Esophagus squamous epithelium (tissue), 5 donors: ENCODE measurements around the gene PRKAR1B. TPM values are rescaled to one million over a fixed set of nuclear protein-coding genes. Genes with fewer than 3 reads are reported as not detected.
"Not testable (repeated sequence)": the region's sequence is repeated elsewhere in the genome, so short reads cannot be mapped to it uniquely, and the experiment has no call there.

Source experiments
- DNase-seq: peaks from one replicate; lab custom pipeline; 2025; lab: John Stamatoyannopoulos, UW
- H3K27ac ChIP-seq, 4 donors: fragments of 200-600 bp; sonication (generic); one replicate each; pipeline ENCODE4 v1.5.1; 2016 to 2019; ENCODE audit warnings: mild to moderate bottlenecking in 1 of 4
- H3K27me3 ChIP-seq, 4 donors: fragments of 200-600 bp; sonication (generic); 1 replicate in 3 of 4; 2 replicates in 1 of 4; pipeline versions ENCODE4 v1.5.1 to v1.6.0; 2017 to 2021; ENCODE audit warnings: antibody characterized with exemption in 1 of 4
- H3K36me3 ChIP-seq, 3 donors: fragments of 200-600 bp; sonication (generic); one replicate each; pipeline ENCODE4 v1.5.1; 2016 to 2019
- H3K4me1 ChIP-seq, 3 donors: fragments of 200-600 bp; sonication (generic); one replicate each; pipeline ENCODE4 v1.5.1; 2017 to 2019
- H3K4me3 ChIP-seq, 4 donors: fragments of 200-600 bp; sonication (generic); 1 replicate in 3 of 4; 2 replicates in 1 of 4; pipeline ENCODE4 v1.5.1; 2016 to 2019; ENCODE audit warnings: mild to moderate bottlenecking in 2 of 4, moderate library complexity in 1 of 4
- H3K9me3 ChIP-seq, 3 donors: fragments of 200-600 bp; sonication (generic); one replicate each; pipeline ENCODE4 v1.5.1; 2016 to 2019
- POLR2A ChIP-seq, 4 donors: fragments of 450-650 bp; IDR thresholded peaks; one replicate each; pipeline ENCODE4 v1.6.1; 2017; ENCODE audit warnings: antibody characterized with exemption in 4 of 4, mild to moderate bottlenecking in 4 of 4, moderate library complexity in 3 of 4
- WGBS, 2 donors: methylation state at CpG; one replicate each; pipeline ENCODE4 v1.1.5; 2018; 5-methylcytosine and 5-hydroxymethylcytosine counted together
- intact Hi-C: fragments of 100-400 bp; cut with DNase I; formaldehyde crosslinking; loops from one replicate; pipeline ENCODE4 v1.15.0; 2022
- total RNA-seq, 4 donors: library from RNA; depleted of rRNA; stranded (reverse); fragments of >200 nt; gene quantifications; one replicate each; pipeline ENCODE4 v1.1.0, GENCODE V29; 2016
- TF ChIP-seq, protein P1 (sequence below), 6 experiments: fragments of 450-650 bp in 4 of 6; fragments of 200-600 bp in 2 of 6; sonication (generic) in 2 of 6; IDR thresholded peaks; one replicate each; pipeline ENCODE4 v1.5.1; 2016 to 2019; ENCODE audit warnings: antibody characterized with exemption in 6 of 6, mild to moderate bottlenecking in 4 of 6, moderate library complexity in 4 of 6
- donor health status: DM: yes; HTN: yes; CAD: no.

Gene PRKAR1B
- total RNA-seq, 4 donors from 2014 or later: 10.2 to 13.1 (median 12.5) TPM

DNA sequence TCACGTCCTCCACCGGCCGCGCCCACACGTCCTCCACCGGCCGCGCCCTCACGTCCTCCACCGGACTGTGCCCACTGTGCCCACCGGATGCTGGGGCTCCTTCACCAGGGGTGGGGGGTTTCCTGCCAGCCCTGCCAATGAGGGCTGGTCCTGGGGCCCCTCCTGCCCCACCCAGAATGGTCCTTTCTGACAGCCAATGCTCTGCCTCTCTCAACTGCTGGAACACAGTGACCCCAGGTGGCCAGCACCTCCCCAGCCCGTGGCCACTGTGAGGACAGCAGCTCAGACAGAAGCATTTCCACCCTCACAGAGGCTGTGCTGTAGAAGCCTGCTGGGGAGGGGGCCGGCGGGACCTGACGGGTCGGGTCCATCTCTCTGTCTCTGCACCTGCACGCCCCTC is 90.7 kb downstream of the PRKAR1B start:
- DNase-seq: no peak
- H3K4me3 ChIP-seq: no peak overlapping the region
- no peaks in the 10 kb centered on the region for H3K4me1 ChIP-seq
- H3K36me3 ChIP-seq: no peaks in the 10 kb centered on the region
- no peak overlapping the region for H3K27ac ChIP-seq
- no peak for TF ChIP-seq POLR2A (IDR thresholded peaks at IDR 0.05)
- TF ChIP-seq, protein P1, sequence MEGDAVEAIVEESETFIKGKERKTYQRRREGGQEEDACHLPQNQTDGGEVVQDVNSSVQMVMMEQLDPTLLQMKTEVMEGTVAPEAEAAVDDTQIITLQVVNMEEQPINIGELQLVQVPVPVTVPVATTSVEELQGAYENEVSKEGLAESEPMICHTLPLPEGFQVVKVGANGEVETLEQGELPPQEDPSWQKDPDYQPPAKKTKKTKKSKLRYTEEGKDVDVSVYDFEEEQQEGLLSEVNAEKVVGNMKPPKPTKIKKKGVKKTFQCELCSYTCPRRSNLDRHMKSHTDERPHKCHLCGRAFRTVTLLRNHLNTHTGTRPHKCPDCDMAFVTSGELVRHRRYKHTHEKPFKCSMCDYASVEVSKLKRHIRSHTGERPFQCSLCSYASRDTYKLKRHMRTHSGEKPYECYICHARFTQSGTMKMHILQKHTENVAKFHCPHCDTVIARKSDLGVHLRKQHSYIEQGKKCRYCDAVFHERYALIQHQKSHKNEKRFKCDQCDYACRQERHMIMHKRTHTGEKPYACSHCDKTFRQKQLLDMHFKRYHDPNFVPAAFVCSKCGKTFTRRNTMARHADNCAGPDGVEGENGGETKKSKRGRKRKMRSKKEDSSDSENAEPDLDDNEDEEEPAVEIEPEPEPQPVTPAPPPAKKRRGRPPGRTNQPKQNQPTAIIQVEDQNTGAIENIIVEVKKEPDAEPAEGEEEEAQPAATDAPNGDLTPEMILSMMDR (IDR thresholded peaks at IDR 0.05): peak in 3 of 6 experiments; percentile 11 to 36 (median 17)
- no peaks in the 10 kb centered on the region for H3K27me3 ChIP-seq
- H3K9me3 ChIP-seq: no peaks in the 10 kb centered on the region
- WGBS, 2 donors: 80 to 96% methylated on average over 4 to 7 of the region's 17 CpGs
- intact Hi-C loops: no loop called here

DNA sequence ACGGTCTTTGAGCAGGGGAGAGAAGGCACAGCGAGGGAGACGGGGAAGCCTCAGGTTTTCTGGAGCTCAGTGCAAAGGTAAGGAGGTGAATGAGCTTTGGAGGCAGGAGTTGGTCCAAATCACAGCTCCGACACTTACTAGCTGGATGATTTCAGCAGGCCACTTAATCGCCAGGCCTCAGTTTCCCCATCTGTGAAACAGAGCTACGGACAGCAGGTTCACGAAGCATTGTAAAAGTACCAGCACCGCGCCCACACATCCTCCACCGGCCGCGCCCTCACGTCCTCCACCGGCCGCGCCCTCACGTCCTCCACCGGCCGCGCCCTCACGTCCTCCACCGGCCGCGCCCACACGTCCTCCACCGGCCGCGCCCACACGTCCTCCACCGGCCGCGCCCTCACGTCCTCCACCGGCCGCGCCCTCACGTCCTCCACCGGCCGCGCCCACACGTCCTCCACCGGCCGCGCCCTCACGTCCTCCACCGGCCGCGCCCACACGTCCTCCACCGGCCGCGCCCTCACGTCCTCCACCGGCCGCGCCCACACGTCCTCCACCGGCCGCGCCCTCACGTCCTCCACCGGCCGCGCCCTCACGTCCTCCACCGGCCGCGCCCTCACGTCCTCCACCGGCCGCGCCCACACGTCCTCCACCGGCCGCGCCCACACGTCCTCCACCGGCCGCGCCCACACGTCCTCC is 91.2 kb downstream of the PRKAR1B start:
- 90 to 96% methylated on average over 12 to 22 of the region's 81 CpGs for WGBS, 2 donors
- H3K27ac ChIP-seq, intact Hi-C loops, H3K27me3 ChIP-seq, H3K9me3 ChIP-seq, H3K4me1 ChIP-seq, H3K36me3 ChIP-seq, H3K4me3 ChIP-seq, DNase-seq: not testable (repeated sequence)

DNA sequence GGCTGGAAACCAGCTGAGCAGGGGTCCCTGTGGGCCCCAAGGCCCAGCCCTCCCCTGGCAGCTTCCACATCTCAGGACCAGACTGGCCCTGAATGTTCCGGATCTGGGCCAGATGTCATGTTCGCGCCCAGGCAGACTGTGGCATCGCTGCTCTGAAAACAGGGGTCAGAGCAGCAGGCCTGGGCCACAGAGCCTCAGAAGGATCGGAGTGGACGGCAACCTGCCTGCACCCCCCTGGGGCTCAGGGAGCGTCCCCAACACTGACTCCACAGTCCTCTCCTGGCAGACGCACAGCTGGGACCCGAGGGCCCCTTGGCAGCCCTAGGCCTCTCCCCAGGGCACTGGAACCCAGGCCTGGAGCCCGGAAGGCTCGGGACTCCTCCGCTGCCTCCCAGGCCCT is 91.9 kb downstream of the PRKAR1B start:
- intact Hi-C loops: no loop called here
- Histone ChIP-seq H3K27ac (no peak overlapping the region), H3K4me1 (no peaks in the 10 kb centered on the region), H3K36me3 (no peaks in the 10 kb centered on the region), H3K9me3 (no peaks in the 10 kb centered on the region), H3K27me3 (no peaks in the 10 kb centered on the region), H3K4me3 (no peak overlapping the region)
- DNase-seq: no peak
- WGBS, 2 donors: no CpG with 5 or more reads among the region's 12 CpGs
- TF ChIP-seq, protein P1 (IDR thresholded peaks at IDR 0.05): no peak
- no peak for TF ChIP-seq POLR2A (IDR thresholded peaks at IDR 0.05)

DNA sequence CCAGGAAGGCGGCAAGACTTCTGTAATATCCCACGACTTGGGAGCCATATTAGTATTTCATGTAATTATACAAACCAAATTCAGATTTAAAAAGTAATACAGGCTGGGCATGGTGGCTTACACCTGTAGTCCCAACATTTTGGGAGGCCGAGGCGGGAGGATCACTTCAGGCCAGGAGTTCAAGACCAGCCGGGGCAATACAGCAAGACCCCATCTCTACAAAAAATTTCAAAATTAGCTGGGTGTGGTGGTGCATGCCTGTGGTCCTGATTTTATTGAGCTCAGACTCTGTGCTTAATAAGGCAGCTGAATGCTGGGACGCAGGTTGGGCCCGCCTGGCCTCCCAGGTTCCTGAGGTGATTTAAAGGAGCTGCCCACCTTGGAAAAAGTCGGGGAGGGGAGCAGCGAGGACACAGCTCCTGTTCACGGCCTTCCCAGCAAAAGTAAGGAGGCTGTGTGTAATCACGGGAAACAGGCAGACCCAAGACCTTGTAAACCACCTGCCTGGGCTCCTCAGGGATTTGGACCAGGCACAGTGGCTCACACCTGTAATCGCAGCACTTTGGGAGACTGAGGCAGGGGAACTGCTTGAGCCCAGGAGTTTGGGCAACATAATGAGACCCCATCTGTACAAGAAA is 93.6 kb downstream of the PRKAR1B start:
- Histone ChIP-seq H3K4me3 (no peak overlapping the region), H3K4me1 (no peaks in the 10 kb centered on the region), H3K9me3 (no peaks in the 10 kb centered on the region), H3K27me3 (no peaks in the 10 kb centered on the region), H3K27ac (no peak overlapping the region), H3K36me3 (no peaks in the 10 kb centered on the region)
- intact Hi-C loops: no loop called here
- TF ChIP-seq POLR2A (IDR thresholded peaks at IDR 0.05): no peak
- TF ChIP-seq, protein P1 (IDR thresholded peaks at IDR 0.05): no peak
- no peak for DNase-seq
- WGBS, 2 donors: 92 to 97% methylated on average over 10 to 11 of the region's 12 CpGs

DNA sequence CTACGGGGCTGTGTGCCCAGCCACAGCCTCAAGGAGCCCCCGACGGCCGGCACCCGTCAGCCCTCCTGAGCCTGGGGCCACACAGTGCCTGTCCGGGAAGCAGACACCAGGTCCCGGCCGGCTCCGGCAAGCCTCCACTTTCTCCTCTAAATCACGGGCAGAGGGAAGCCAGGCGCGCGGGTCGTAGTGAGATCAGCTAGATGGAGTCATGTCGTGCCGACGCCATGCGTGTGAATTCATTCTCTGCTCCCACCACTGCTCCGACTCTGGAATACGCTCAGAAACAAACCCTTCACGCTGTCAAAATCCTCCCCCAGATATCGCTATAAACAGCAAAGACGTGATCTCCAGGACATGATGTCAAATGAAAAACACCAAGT is 94.3 kb downstream of the PRKAR1B start:
- TF ChIP-seq POLR2A (IDR thresholded peaks at IDR 0.05): no peak
- TF ChIP-seq, protein P1 (IDR thresholded peaks at IDR 0.05): no peak
- intact Hi-C loops: no loop called here
- DNase-seq: no peak
- no peaks in the 10 kb centered on the region for H3K4me1 ChIP-seq
- no peak overlapping the region for H3K27ac ChIP-seq
- no peaks in the 10 kb centered on the region for H3K27me3 ChIP-seq
- WGBS, 2 donors: 92 to 100% methylated on average over 9 of the region's 23 CpGs
- no peaks in the 10 kb centered on the region for H3K36me3 ChIP-seq
- H3K9me3 ChIP-seq: no peaks in the 10 kb centered on the region
- no peak overlapping the region for H3K4me3 ChIP-seq
